Common myeloid progenitor, CD34-positive (primary cell): Measurements from ENCODE around the gene COX15.

Experiments
- CTCF ChIA-PET: fragments of 350-600 bp; sonication (Branson Sonifier 250); formaldehyde crosslinking; loops from one replicate; lab custom pipeline; 2021; ENCODE audit warnings: antibody characterized with exemption; lab: Charles Lee
- POLR2A ChIA-PET: fragments of 350-600 bp; sonication (Branson Sonifier 250); formaldehyde crosslinking; loops from one replicate; lab custom pipeline; 2021; ENCODE audit warnings: antibody characterized with exemption; lab: Charles Lee
- DNase-seq, 3 donors: peaks; one replicate each; pipeline versions ENCODE4 v3.0.0 to v3.0.0-alpha.2; 2013
- H3K27ac ChIP-seq, 2 experiments: 1 replicate in 1 of 2; 2 replicates in 1 of 2; pipeline ENCODE4 v1.7.0; 2013; ENCODE audit warnings: inconsistent platforms in 2 of 2, low read length in 2 of 2, mild to moderate bottlenecking in 2 of 2, low read depth in 1 of 2, moderate library complexity in 1 of 2; ENCODE audit not compliant: severe bottlenecking in 2 of 2, insufficient read depth in 1 of 2, poor library complexity in 1 of 2
- H3K27me3 ChIP-seq, 5 experiments: replicated peaks in 2 of 5; 1 replicate in 3 of 5; 2 replicates in 2 of 5; pipeline versions ENCODE4 v1.6.1 to v1.7.0; 2013; ENCODE audit warnings: low read length in 4 of 5, mild to moderate bottlenecking in 2 of 5, moderate library complexity in 2 of 5, inconsistent platforms in 1 of 5; ENCODE audit not compliant: insufficient read depth in 5 of 5, control insufficient read depth in 4 of 5
- H3K36me3 ChIP-seq, 4 experiments: 1 replicate in 2 of 4; 2 replicates in 2 of 4; pipeline versions ENCODE4 v1.6.1 to v1.7.0; 2013; ENCODE audit warnings: low read length in 3 of 4, control low read depth in 1 of 4, mild to moderate bottlenecking in 1 of 4; ENCODE audit not compliant: control insufficient read depth in 4 of 4, insufficient read depth in 4 of 4
- H3K4me1 ChIP-seq, 4 experiments: 1 replicate in 3 of 4; 2 replicates in 1 of 4; pipeline versions ENCODE4 v1.6.1 to v1.7.1; 2013; ENCODE audit warnings: low read length in 3 of 4, mild to moderate bottlenecking in 3 of 4, control low read depth in 1 of 4, inconsistent platforms in 1 of 4, moderate library complexity in 1 of 4; ENCODE audit not compliant: control insufficient read depth in 4 of 4, insufficient read depth in 4 of 4; ENCODE audit errors: control extremely low read depth in 1 of 4
- H3K4me3 ChIP-seq, 7 experiments: 1 replicate in 4 of 7; 2 replicates in 3 of 7; pipeline versions ENCODE4 v1.5.1 to v1.7.0; 2013; ENCODE audit warnings: mild to moderate bottlenecking in 7 of 7, low read length in 6 of 7, moderate library complexity in 6 of 7, inconsistent platforms in 2 of 7, low read depth in 2 of 7, control low read depth in 1 of 7; ENCODE audit not compliant: insufficient read depth in 4 of 7, control insufficient read depth in 1 of 7; ENCODE audit errors: extremely low read depth in 1 of 7
- H3K9me3 ChIP-seq, 5 experiments: 1 replicate in 4 of 5; 2 replicates in 1 of 5; pipeline versions ENCODE4 v1.6.1 to v1.7.1; 2013; ENCODE audit warnings: low read length in 4 of 5, mild to moderate bottlenecking in 2 of 5, inconsistent platforms in 1 of 5, low read depth in 1 of 5, moderate library complexity in 1 of 5; ENCODE audit not compliant: control insufficient read depth in 4 of 5, insufficient read depth in 2 of 5; ENCODE audit errors: control extremely low read depth in 1 of 5
- whole genome bisulfite sequencing: methylation state at CpG from one replicate; pipeline ENCODE4 v1.1.5; 2013; ENCODE audit not compliant: insufficient coverage; 5-methylcytosine and 5-hydroxymethylcytosine counted together

The COX15 gene

GRCh38 chr10:99700649-99701048, 31.3 kb downstream of the COX15 start:
- WGBS, result 88% methylated on average over 2 of the region's 4 CpGs
- ChIA-PET POLR2A (no interaction called here), CTCF (interaction anchor here (0.6 to 2.8 kb wide), 4 partner anchors 18 to 250 kb away, joined by 3 to 12 read pairs (median 4); no protein-coding TSS in a partner anchor)
- Histone ChIP-seq H3K4me1 (no peaks in the 10 kb centered on the region), H3K27me3 (no peaks in the 10 kb centered on the region), H3K27ac (no peak overlapping the region), H3K4me3 (no peak overlapping the region), H3K36me3 (peaks cover 22 to 68% (median 46%) of the 10 kb centered on the region in 4 experiments), H3K9me3 (no peaks in the 10 kb centered on the region)
- DNase-seq, result no peak

GRCh38 chr10:99698504-99699080, 33.3 kb downstream of the COX15 start:
- peak; percentile 13 to 36 (median 31) for DNase-seq
- H3K36me3 ChIP-seq, result peaks cover 23 to 53% (median 38%) of the 10 kb centered on the region in 4 experiments
- no peaks in the 10 kb centered on the region for H3K27me3 ChIP-seq
- no peak overlapping the region for H3K27ac ChIP-seq
- ChIA-PET POLR2A (no interaction called here), CTCF (interaction anchor here (0.8 to 2.0 kb wide), 8 partner anchors 11 to 263 kb away, joined by 3 to 8 read pairs (median 4); no protein-coding TSS in a partner anchor)
- 92% methylated on average over 8 of the region's 8 CpGs for WGBS
- no peaks in the 10 kb centered on the region for H3K9me3 ChIP-seq
- H3K4me1 ChIP-seq, result no peaks in the 10 kb centered on the region
- no peak overlapping the region for H3K4me3 ChIP-seq

GRCh38 chr10:99695761-99696160, 36.2 kb downstream of the COX15 start:
- Histone ChIP-seq H3K9me3 (no peaks in the 10 kb centered on the region), H3K36me3 (peaks cover 14 to 58% (median 43%) of the 10 kb centered on the region in 4 experiments), H3K27ac (no peak overlapping the region), H3K4me1 (no peaks in the 10 kb centered on the region), H3K27me3 (no peaks in the 10 kb centered on the region), H3K4me3 (no peak overlapping the region)
- WGBS, result no CpG with 5 or more reads among the region's 6 CpGs
- DNase-seq, result no peak
- ChIA-PET CTCF (no interaction called here), POLR2A (no interaction called here)

- Histone ChIP-seq H3K4me3 (no peak overlapping the region), H3K27ac (no peak overlapping the region), H3K27me3 (no peaks in the 10 kb centered on the region), H3K4me1 (no peaks in the 10 kb centered on the region), H3K9me3 (no peaks in the 10 kb centered on the region), H3K36me3 (peaks cover 11 to 50% (median 38%) of the 10 kb centered on the region in 4 experiments)
- 100% methylated on average over 1 of the region's 3 CpGs for WGBS
- ChIA-PET CTCF (no interaction called here), POLR2A (no interaction called here)
- no peak for DNase-seq
Measured at GRCh38 chr10:99693933-99694583, 37.9 kb downstream of the COX15 start.

- Histone ChIP-seq H3K27ac (no peak overlapping the region), H3K4me1 (peaks cover 3 to 24% (median 16%) of the 10 kb centered on the region in 4 experiments), H3K36me3 (peaks cover 2 to 25% (median 13%) of the 10 kb centered on the region in 4 experiments), H3K27me3 (no peaks in the 10 kb centered on the region), H3K4me3 (no peak overlapping the region), H3K9me3 (no peaks in the 10 kb centered on the region)
- DNase-seq, result no peak
- 100% methylated on average over 1 of the region's 1 CpG for WGBS
- ChIA-PET CTCF (interaction anchor here (1.2 kb wide), 1 partner anchor 22 kb away, joined by 3 read pairs; no protein-coding TSS in a partner anchor), POLR2A (no interaction called here)
Measured at GRCh38 chr10:99689461-99689860, 42.5 kb downstream of the COX15 start.

GRCh38 chr10:99685597-99685967, 46.3 kb downstream of the COX15 start:
- Histone ChIP-seq H3K27me3 (no peaks in the 10 kb centered on the region), H3K36me3 (peaks cover 0 to 8% (median under 1%) of the 10 kb centered on the region in 4 experiments), H3K9me3 (no peaks in the 10 kb centered on the region), H3K27ac (peak overlapping the region; percentile 34 to 67), H3K4me3 (peak overlapping the region in 3 of 7 experiments; percentile 6 to 45 (median 33)), H3K4me1 (peaks cover 5 to 36% (median 20%) of the 10 kb centered on the region in 4 experiments)
- 0% methylated on average over 1 of the region's 2 CpGs for WGBS
- ChIA-PET CTCF (interaction anchor here (0.9 kb wide), 1 partner anchor 50 kb away, joined by 3 read pairs; no protein-coding TSS in a partner anchor), POLR2A (no interaction called here)
- DNase-seq, result peak; percentile 83 to 98 (median 96)

GRCh38 chr10:99682752-99683151, 49.2 kb downstream of the COX15 start:
- WGBS, result no CpG with 5 or more reads among the region's 1 CpG
- Histone ChIP-seq H3K36me3 (peaks cover 2 to 18% (median 12%) of the 10 kb centered on the region in 4 experiments), H3K27ac (no peak overlapping the region), H3K9me3 (no peaks in the 10 kb centered on the region), H3K4me3 (no peak overlapping the region), H3K27me3 (no peaks in the 10 kb centered on the region), H3K4me1 (peaks cover 5 to 36% (median 20%) of the 10 kb centered on the region in 4 experiments)
- CTCF ChIA-PET, result interaction anchor here (0.6 to 1.7 kb wide), 6 partner anchors 18 to 67 kb away, joined by 3 to 5 read pairs (median 4); no protein-coding TSS in a partner anchor
- POLR2A ChIA-PET, result no interaction called here
- peak; percentile 14 to 66 (median 55) for DNase-seq
